Measurements from ENCODE around the gene BMPR1B. TPM values are rescaled to one million over a fixed set of nuclear protein-coding genes. Genes with fewer than 3 reads are reported as not detected.

BMPR1B gene
- total and polyA plus RNA-seq, 12 donors: 0.04 to 7.8 (median 2.5) TPM

GRCh38 chr4:94974773-94975172 is 217.0 kb downstream of the BMPR1B start:
- H3K27ac ChIP-seq: no peak overlapping the region
- no peak for ATAC-seq
- H3K9me3 ChIP-seq: no peaks in the 10 kb centered on the region
- TF ChIP-seq, protein P1, sequence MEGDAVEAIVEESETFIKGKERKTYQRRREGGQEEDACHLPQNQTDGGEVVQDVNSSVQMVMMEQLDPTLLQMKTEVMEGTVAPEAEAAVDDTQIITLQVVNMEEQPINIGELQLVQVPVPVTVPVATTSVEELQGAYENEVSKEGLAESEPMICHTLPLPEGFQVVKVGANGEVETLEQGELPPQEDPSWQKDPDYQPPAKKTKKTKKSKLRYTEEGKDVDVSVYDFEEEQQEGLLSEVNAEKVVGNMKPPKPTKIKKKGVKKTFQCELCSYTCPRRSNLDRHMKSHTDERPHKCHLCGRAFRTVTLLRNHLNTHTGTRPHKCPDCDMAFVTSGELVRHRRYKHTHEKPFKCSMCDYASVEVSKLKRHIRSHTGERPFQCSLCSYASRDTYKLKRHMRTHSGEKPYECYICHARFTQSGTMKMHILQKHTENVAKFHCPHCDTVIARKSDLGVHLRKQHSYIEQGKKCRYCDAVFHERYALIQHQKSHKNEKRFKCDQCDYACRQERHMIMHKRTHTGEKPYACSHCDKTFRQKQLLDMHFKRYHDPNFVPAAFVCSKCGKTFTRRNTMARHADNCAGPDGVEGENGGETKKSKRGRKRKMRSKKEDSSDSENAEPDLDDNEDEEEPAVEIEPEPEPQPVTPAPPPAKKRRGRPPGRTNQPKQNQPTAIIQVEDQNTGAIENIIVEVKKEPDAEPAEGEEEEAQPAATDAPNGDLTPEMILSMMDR (IDR thresholded peaks at IDR 0.05): no peak
- no peaks in the 10 kb centered on the region for H3K36me3 ChIP-seq
- no peaks in the 10 kb centered on the region for H3K27me3 ChIP-seq
- 82 to 85% methylated on average over 3 of the region's 3 CpGs for WGBS, 2 donors
- intact Hi-C loops (cut with DNase I): no loop called here
- no peak overlapping the region for H3K4me3 ChIP-seq
- DNase-seq: no peak
- no peaks in the 10 kb centered on the region for H3K4me1 ChIP-seq

GRCh38 chr4:94976371-94977011 is 218.7 kb downstream of the BMPR1B start:
- 61 to 64% methylated on average over 1 of the region's 1 CpG for WGBS, 2 donors
- Histone ChIP-seq H3K36me3 (no peaks in the 10 kb centered on the region), H3K27me3 (peaks cover 0 to 4% (median 0%) of the 10 kb centered on the region in 7 donors), H3K4me1 (no peaks in the 10 kb centered on the region), H3K4me3 (no peak overlapping the region), H3K9me3 (no peaks in the 10 kb centered on the region), H3K27ac (no peak overlapping the region)
- intact Hi-C loops (cut with DNase I): no loop called here
- TF ChIP-seq, protein P1 (IDR thresholded peaks at IDR 0.05): no peak
- ATAC-seq (no peak), DNase-seq (no peak)

GRCh38 chr4:94978904-94979303 is 221.1 kb downstream of the BMPR1B start:
- no peaks in the 10 kb centered on the region for H3K4me1 ChIP-seq
- DNase-seq: no peak

GRCh38 chr4:94979621-94980020 is 221.9 kb downstream of the BMPR1B start:
- H3K27ac ChIP-seq: no peak overlapping the region
- H3K4me1 ChIP-seq: no peaks in the 10 kb centered on the region
- 82 to 86% methylated on average over 5 of the region's 5 CpGs for WGBS, 2 donors
- TF ChIP-seq, protein P1 (IDR thresholded peaks at IDR 0.05): no peak
- no peak for DNase-seq
- peaks cover 0 to 4% (median 0%) of the 10 kb centered on the region in 7 donors for H3K27me3 ChIP-seq
- H3K9me3 ChIP-seq: no peaks in the 10 kb centered on the region
- ATAC-seq: no peak
- H3K4me3 ChIP-seq: no peak overlapping the region
- intact Hi-C loops (cut with DNase I): no loop called here
- H3K36me3 ChIP-seq: no peaks in the 10 kb centered on the region

More at GRCh38 chr4:94978904-94979303, 221.1 kb downstream of the BMPR1B start:
- H3K4me3 ChIP-seq: no peak overlapping the region
- 56 to 74% methylated on average over 3 of the region's 3 CpGs for WGBS, 2 donors
- peaks cover 0 to 4% (median 0%) of the 10 kb centered on the region in 7 donors for H3K27me3 ChIP-seq
- intact Hi-C loops (cut with DNase I): no loop called here
- no peak for ATAC-seq
- H3K27ac ChIP-seq: no peak overlapping the region
- TF ChIP-seq, protein P1 (IDR thresholded peaks at IDR 0.05): no peak
- H3K36me3 ChIP-seq: no peaks in the 10 kb centered on the region
- H3K9me3 ChIP-seq: no peaks in the 10 kb centered on the region
